GM21723 (cell line): Measurements from ENCODE around the gene NPSR1.
A peak's percentile ranks its signal among the peaks of the same experiment; 100 is the strongest.
"Not testable (repeated sequence)": the region's sequence is repeated elsewhere in the genome, so short reads cannot be mapped to it uniquely, and the experiment has no call there.

Source experiments
- ATAC-seq: cut with Tn5 transposase; IDR thresholded peaks from one replicate; pipeline ENCODE4 v1.9.1; 2021; ENCODE audit warnings: mild to moderate bottlenecking, moderate library complexity; ENCODE audit not compliant: unreplicated experiment

The NPSR1 gene

GRCh38 chr7:34756691-34757090 lies 98.7 kb downstream of the NPSR1 start:
- ATAC-seq: no peak

GRCh38 chr7:34757570-34758110 lies 99.6 kb downstream of the NPSR1 start:
- ATAC-seq: no peak

- ATAC-seq: no peak
Observed at GRCh38 chr7:34758111-34758601, 100.1 kb downstream of the NPSR1 start.

GRCh38 chr7:34759477-34760125 lies 101.6 kb downstream of the NPSR1 start:
- peak; percentile 53 for ATAC-seq

- ATAC-seq: no peak
Observed at GRCh38 chr7:34760271-34760670, 102.3 kb downstream of the NPSR1 start.

GRCh38 chr7:34761206-34761605 lies 103.2 kb downstream of the NPSR1 start:
- ATAC-seq: no peak

GRCh38 chr7:34761627-34762026 lies 103.6 kb downstream of the NPSR1 start:
- ATAC-seq: no peak

GRCh38 chr7:34762764-34763163 lies 104.7 kb downstream of the NPSR1 start:
- ATAC-seq: no peak

- ATAC-seq: no peak
Observed at GRCh38 chr7:34772296-34772938, 114.4 kb downstream of the NPSR1 start.

- no peak for ATAC-seq
Observed at GRCh38 chr7:34776748-34777358, 118.8 kb downstream of the NPSR1 start.

- ATAC-seq: no peak
Observed at GRCh38 chr7:34780546-34780945, 122.5 kb downstream of the NPSR1 start.

GRCh38 chr7:34787586-34787985 lies 129.6 kb downstream of the NPSR1 start:
- no peak for ATAC-seq

- no peak for ATAC-seq
Observed at GRCh38 chr7:34806831-34807230, 148.8 kb downstream of the NPSR1 start.

GRCh38 chr7:34807548-34808340 lies 149.7 kb downstream of the NPSR1 start:
- ATAC-seq: no peak

GRCh38 chr7:34814203-34814842 lies 156.3 kb downstream of the NPSR1 start:
- not testable (repeated sequence) for ATAC-seq

GRCh38 chr7:34821932-34822558 lies 164.0 kb downstream of the NPSR1 start:
- ATAC-seq: no peak

- ATAC-seq: peak; percentile 93
Observed at GRCh38 chr7:34823650-34824258, 165.7 kb downstream of the NPSR1 start.

- no peak for ATAC-seq
Observed at GRCh38 chr7:34825221-34825620, 167.2 kb downstream of the NPSR1 start.

- ATAC-seq: no peak
Observed at GRCh38 chr7:34830390-34830789, 172.4 kb downstream of the NPSR1 start.

GRCh38 chr7:34831436-34831835 lies 173.4 kb downstream of the NPSR1 start:
- no peak for ATAC-seq
